Muscle layer of duodenum (tissue), 2 donors: Measurements from ENCODE around the gene ATP2A3.

ENCODE experiments used
- H3K27ac ChIP-seq: one replicate; pipeline ENCODE4 v1.7.0; 2013; ENCODE audit warnings: mild to moderate bottlenecking, low read length
- H3K27me3 ChIP-seq: one replicate; pipeline ENCODE4 v1.7.0; 2013; ENCODE audit warnings: low read depth, mild to moderate bottlenecking, control low read depth, low read length
- H3K36me3 ChIP-seq, 2 donors: one replicate each; pipeline ENCODE4 v1.7.0; 2013; ENCODE audit warnings: low read length in 2 of 2, control low read depth in 1 of 2, mild to moderate bottlenecking in 1 of 2; ENCODE audit not compliant: insufficient read depth in 2 of 2, control insufficient read depth in 1 of 2
- H3K4me1 ChIP-seq, 2 donors: one replicate each; pipeline ENCODE4 v1.7.0; 2013; ENCODE audit warnings: low read length in 2 of 2, mild to moderate bottlenecking in 2 of 2, control low read depth in 1 of 2, moderate library complexity in 1 of 2; ENCODE audit not compliant: insufficient read depth in 2 of 2, control insufficient read depth in 1 of 2
- H3K4me3 ChIP-seq, 2 donors: one replicate each; pipeline ENCODE4 v1.7.0; 2013; ENCODE audit warnings: low read length in 2 of 2, low read depth in 1 of 2, mild to moderate bottlenecking in 1 of 2
- H3K9me3 ChIP-seq, 2 donors: one replicate each; pipeline ENCODE4 v1.7.0; 2013; ENCODE audit warnings: low read length in 2 of 2, control low read depth in 1 of 2, mild to moderate bottlenecking in 1 of 2; ENCODE audit not compliant: control insufficient read depth in 1 of 2
- donor health status: healthy.

ATP2A3 gene

DNA sequence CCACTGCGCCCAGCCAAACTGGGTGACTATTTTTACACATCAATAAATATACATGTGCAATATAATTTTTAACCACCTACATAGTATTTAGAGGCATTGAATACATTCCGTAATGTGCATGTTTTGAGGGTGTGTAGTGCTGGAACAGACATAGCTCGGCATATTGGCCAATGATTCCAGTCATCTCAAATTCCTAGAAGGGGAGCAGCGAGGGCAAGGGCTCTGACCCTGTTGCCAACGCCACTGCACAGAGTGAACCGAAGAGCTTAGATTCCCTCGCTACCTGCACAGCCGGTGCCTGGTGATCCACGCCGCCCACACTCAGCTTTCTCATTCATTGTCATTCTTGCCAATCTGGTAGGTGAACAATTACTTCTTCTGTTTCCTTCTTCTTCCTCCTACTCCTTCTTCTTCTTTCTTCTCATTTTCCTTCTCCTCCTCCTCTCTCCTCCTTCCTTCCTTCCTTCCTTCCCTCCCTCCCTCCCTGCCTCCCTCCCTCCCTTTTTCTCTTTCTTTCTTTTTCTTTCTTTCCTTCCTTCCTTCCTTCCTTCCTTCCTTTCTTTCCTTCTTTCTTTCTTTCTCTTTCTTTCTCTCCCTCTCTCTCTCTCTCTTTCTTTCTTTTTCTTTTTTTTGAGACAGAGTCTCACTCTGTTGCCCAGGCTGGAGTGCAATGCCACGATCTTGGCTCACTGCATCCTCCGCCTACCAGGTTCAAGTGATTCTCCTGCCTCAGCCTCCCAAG lies 26.3 kb upstream of the ATP2A3 start:
- no peak overlapping the region for H3K4me3 ChIP-seq
- H3K36me3 ChIP-seq, result no peaks in the 10 kb centered on the region
- H3K4me1 ChIP-seq, result peaks cover 0 to 2% of the 10 kb centered on the region in 2 donors
- peaks cover 0 to 3% of the 10 kb centered on the region in 2 donors for H3K9me3 ChIP-seq
- no peak overlapping the region for H3K27ac ChIP-seq
- no peaks in the 10 kb centered on the region for H3K27me3 ChIP-seq

DNA sequence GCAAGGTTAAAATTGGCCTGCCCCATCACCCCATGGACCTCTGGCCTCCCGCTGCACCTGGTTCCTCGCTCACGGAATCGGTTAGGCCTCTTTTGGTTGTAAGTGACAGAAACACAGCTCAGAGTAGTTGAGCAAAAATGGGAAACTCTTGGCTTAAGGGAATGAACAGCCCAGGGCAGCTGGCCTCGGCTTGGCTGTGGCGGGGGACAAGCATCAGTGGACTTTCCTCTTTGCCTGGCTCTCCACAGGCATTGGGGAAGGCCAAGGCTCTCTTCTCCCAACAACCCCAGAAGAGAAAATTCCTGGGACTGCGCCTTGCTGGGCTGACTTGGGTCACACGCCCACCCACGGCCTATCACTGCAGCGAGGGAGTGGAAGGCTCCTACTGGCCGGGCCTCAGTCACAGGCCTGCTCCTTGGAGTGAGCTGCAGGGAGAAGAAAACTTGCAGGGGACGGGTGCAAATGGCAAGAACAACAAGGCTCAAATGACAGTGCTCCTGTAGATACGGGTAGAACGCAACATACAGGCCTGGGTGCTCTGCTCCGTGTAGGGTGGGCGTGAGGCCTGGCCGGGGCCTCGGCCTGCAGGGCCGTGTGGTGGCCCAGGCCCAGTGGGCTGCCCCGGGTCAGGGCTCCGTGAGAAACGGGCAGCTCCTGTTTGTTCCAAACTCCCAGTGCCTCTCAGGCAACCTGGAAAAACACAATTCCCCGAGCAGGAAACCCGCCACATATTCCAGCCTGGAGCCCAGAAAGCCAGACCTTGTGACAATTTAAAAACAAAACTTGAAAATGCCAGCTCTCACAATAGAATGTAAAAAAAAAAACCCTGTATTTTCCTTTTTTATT lies 25.0 kb upstream of the ATP2A3 start:
- Histone ChIP-seq H3K27ac (no peak overlapping the region), H3K4me1 (peaks cover 0 to 2% of the 10 kb centered on the region in 2 donors), H3K36me3 (no peaks in the 10 kb centered on the region), H3K9me3 (no peaks in the 10 kb centered on the region), H3K4me3 (no peak overlapping the region), H3K27me3 (no peaks in the 10 kb centered on the region)

DNA sequence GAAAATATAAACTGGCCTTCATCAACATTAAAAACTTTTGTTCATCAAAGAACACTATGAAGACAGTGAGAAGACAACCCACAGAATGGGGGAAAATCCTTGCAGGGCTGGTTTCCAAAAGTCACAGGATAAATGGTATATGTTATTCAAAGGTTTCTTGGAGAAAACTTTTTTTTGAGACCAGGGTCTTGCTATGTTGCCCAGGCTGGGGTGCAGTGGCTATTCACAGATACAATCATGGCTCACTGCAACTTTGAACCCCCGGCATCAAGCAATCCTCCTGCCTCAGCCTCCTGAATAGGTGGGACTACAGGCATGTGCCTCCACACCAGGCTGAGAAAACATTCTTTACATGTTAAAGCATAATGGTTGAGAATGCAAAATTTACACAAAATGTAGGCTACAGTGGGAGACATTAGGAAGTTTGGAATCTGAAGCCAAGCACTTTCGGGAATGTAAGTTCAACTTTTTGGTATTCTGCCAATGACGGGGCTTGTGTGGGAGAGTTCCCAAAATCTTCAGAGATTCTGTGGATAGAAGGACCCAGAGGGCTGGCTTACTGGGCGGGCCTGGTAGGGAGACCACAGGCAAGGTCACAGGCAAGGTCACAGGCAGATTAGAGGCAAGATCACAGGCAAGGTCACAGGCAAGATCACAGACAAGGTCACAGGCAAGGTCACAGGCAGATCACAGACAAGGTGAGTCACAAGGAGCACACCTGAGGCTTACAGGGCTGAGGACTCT lies 24.2 kb upstream of the ATP2A3 start:
- Histone ChIP-seq H3K9me3 (no peaks in the 10 kb centered on the region), H3K27ac (no peak overlapping the region), H3K4me3 (no peak overlapping the region), H3K27me3 (no peaks in the 10 kb centered on the region), H3K4me1 (peaks cover 0 to 2% of the 10 kb centered on the region in 2 donors), H3K36me3 (no peaks in the 10 kb centered on the region)

DNA sequence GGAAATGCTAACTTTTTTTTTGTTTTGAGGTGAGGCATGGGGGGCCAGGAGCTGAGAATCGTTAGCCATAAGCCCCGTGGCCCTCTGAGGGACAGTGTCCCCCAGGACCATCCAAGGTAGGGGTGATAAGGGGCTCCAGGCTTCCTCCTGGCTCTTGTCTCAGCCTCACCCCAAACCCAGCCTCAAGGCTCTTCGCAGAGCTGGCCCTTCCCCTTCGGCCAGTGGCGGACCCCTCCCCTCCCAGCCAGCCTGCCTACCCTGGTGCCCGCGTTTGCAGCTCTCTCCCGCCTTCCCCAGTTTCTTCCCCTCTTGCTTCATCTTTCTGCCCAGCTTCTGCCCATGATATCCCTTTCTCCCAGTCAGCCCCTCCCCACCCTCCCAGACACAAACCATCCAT lies 22.7 kb upstream of the ATP2A3 start:
- Histone ChIP-seq H3K27me3 (no peaks in the 10 kb centered on the region), H3K4me1 (peaks cover 0 to 2% of the 10 kb centered on the region in 2 donors), H3K27ac (no peak overlapping the region), H3K4me3 (no peak overlapping the region), H3K9me3 (no peaks in the 10 kb centered on the region), H3K36me3 (no peaks in the 10 kb centered on the region)

DNA sequence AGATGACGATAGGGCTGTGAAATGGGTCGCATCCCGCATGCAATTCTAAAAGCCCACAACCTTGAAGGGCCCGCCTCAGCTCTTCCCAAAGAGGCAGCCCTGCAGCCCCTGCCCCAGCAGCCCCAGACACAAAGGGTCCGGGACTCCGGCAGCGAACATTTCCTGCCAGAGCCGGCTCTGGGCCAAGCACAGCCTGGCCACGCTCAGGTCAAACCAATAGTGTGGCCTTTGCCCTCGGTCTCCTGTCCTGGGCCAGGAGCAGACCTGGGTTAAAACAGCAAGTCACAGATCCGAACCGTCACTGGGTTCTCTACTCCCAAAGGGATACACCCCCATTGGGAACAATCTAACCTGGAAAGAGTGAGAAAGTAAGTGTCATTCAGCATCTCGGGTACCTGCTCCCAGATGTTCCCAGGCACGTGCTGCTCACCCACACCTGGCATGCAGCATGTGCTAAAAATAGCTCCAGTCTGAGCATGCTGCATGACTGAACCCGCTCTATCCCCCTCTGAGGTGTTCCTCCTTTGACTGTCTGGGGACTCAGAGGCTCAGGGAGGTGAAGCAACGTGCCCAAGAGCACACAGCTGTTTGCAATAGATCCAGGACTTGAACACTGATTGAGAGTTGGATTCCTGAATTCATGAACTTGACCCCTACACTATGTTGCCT lies 22.2 kb upstream of the ATP2A3 start:
- no peak overlapping the region for H3K27ac ChIP-seq

DNA sequence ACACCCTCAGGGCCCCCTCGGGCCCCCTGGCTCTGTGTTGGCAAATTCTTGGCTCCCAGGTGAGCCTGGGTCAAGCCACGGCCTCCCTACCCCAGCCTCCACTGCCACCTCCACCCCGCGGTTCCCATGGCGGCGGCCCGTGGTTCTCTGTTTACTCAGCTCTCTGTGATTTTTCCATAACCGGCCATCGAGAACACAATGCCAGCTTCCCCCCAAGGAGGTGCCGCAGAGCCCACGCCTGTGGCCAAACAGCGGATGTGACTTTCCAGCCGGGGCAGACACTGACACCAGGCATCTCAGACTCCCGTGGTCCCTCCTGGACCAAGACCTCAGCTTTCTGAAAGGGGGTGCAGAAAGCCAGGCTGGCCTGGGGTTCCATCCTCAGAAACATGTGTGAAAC lies 21.6 kb upstream of the ATP2A3 start:
- peaks cover 0 to 2% of the 10 kb centered on the region in 2 donors for H3K4me1 ChIP-seq
- H3K27ac ChIP-seq, result no peak overlapping the region
- H3K27me3 ChIP-seq, result no peaks in the 10 kb centered on the region
- no peak overlapping the region for H3K4me3 ChIP-seq
- H3K9me3 ChIP-seq, result no peaks in the 10 kb centered on the region
- H3K36me3 ChIP-seq, result no peaks in the 10 kb centered on the region

More for the DNA sequence above, 22.2 kb upstream of the ATP2A3 start:
- no peaks in the 10 kb centered on the region for H3K36me3 ChIP-seq
- H3K27me3 ChIP-seq, result no peaks in the 10 kb centered on the region
- no peak overlapping the region for H3K4me3 ChIP-seq
- H3K4me1 ChIP-seq, result peaks cover 0 to 2% of the 10 kb centered on the region in 2 donors
- no peaks in the 10 kb centered on the region for H3K9me3 ChIP-seq

DNA sequence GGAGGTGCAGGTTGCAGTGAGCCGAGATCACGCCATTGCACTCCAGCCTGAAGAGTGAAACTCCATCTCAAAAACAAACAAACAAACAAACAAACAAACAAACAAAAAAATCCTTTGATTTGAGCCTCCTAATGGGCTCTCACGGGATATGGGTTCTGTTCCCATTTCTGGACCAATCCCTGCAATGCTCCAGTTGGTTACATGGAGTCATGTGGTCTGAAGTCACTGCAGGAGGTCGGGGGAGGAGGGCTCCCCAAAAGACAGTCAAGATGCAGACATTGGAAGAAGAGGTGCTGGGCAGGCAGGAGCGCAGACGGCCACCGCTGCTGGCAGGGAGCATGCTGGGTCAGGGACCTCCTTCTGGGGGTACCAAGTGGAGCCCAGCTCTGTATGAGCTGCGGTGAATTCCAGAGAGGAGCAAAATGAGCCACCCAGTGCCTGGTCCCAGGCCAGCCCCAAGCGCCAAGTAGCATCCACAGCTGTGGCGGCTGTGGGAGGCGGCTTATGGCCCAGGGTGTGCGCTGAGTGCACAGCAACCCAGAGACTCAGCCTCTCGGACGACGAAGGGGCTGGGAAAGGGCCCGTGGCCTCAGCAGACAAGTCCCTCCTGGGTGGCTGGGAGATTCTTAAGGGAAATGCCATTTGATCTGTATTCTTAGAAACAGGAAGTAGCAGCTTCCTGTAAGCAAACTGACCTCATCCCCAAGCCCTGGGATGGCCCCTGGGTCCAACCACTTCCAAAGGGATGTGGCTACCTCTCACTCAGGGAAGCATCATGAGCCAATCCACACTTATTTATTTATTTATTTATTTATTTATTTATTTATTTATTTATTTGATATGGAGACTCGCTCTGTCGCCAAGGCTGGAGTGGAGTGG lies 19.6 kb upstream of the ATP2A3 start:
- Histone ChIP-seq H3K4me3 (no peak overlapping the region), H3K4me1 (no peaks in the 10 kb centered on the region), H3K36me3 (no peaks in the 10 kb centered on the region), H3K27me3 (no peaks in the 10 kb centered on the region), H3K27ac (no peak overlapping the region), H3K9me3 (peaks cover 0 to 3% of the 10 kb centered on the region in 2 donors)

DNA sequence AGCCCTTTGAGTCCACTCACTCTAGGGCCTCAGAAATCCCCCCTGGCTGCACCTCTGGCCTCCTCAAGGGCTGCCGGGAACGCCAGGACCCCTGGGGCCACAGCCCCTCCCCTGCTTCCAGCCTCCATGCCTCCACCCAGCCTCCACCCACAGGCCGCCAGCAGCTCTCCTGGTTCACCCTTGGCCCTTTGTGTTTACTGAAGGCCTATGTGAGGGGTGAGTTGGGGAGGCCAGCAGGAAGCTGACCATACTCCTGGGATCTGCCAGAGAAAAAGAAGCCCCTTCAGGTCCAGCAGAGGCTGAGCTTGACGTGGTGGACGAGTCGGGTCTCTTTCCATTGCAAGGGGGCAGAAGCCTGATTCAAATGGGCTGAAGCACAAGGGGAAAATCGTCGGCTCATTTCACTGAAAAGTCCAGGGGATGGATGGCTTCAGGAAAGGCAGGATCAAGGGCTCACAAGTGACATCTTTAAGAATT lies 18.3 kb upstream of the ATP2A3 start:
- H3K9me3 ChIP-seq, result peaks cover 0 to 5% of the 10 kb centered on the region in 2 donors
- H3K4me1 ChIP-seq, result no peaks in the 10 kb centered on the region

DNA sequence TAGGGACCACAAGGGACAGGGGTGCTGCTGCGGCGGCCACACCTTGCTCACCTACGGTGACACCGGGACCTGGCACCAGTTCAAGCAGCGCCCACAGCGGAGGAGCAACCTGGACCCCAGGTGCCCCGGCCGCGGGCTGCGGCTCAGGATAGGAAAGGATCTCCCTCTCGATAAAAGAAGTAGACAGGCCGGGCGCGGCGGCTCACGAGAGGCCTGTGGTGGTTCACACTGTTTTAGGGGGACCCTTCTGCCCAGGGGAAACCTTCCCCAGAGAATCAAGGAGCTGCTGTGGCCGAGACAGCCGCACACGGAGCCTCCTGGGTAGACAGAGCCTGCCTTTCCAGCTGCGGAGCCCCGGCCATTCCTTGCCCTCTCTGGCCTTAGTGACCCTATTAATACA lies 17.9 kb upstream of the ATP2A3 start:
- Histone ChIP-seq H3K4me1 (no peaks in the 10 kb centered on the region), H3K4me3 (no peak overlapping the region), H3K27ac (no peak overlapping the region), H3K27me3 (no peaks in the 10 kb centered on the region), H3K9me3 (peaks cover 0 to 5% of the 10 kb centered on the region in 2 donors), H3K36me3 (no peaks in the 10 kb centered on the region)

More for the DNA sequence above, 18.3 kb upstream of the ATP2A3 start:
- no peaks in the 10 kb centered on the region for H3K36me3 ChIP-seq
- H3K27me3 ChIP-seq, result no peaks in the 10 kb centered on the region
- no peak overlapping the region for H3K27ac ChIP-seq
- no peak overlapping the region for H3K4me3 ChIP-seq

DNA sequence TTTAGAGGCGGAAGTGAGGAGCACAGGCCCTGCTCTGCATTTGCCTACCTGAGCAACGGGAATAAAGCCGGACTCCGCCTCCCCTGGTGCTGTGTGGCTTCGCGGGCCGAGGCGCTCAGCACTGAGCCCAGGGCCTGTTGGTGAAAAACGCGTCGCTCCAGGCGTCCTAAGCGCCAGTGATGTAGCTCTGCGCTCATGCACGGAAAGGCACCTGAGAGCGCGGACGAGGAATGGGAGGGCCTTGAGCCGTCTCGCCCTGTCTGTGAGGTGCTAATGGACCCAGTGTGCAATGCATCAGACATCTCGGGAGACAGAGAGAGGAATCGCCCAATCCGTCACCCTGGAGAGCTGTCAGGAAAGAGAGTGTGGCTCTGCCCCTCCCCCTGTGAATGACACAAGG lies 17.2 kb upstream of the ATP2A3 start:
- no peak overlapping the region for H3K4me3 ChIP-seq
- no peaks in the 10 kb centered on the region for H3K4me1 ChIP-seq
- H3K36me3 ChIP-seq, result no peaks in the 10 kb centered on the region
- H3K27me3 ChIP-seq, result no peaks in the 10 kb centered on the region
- H3K9me3 ChIP-seq, result peaks cover 0 to 5% of the 10 kb centered on the region in 2 donors
- no peak overlapping the region for H3K27ac ChIP-seq
